RWPE2 (cell line): ENCODE measurements around the gene KRTAP9-1.
"Not testable (repeated sequence)": the region's sequence is repeated elsewhere in the genome, so short reads cannot be mapped to it uniquely, and the experiment has no call there.

Experiments
- ATAC-seq: fragments of 200-7000 bp; cut with Tn5 transposase; 3 replicates; pipeline ENCODE4 v1.9.1; 2021; ENCODE audit warnings: low read depth
- DNase-seq: peaks from one replicate; pipeline ENCODE4 v3.0.0-alpha.2; 2020; ENCODE audit warnings: low spot score
- H3K27ac ChIP-seq: fragments of 450-650 bp; 2 replicates; pipeline ENCODE4 v1.5.1; 2017; ENCODE audit warnings: mild to moderate bottlenecking; ENCODE audit not compliant: poor library complexity, severe bottlenecking
- H3K27me3 ChIP-seq: fragments of 250-450 bp; sonication (Bioruptor Pico); 2 replicates; pipeline ENCODE4 v1.5.1; 2021; ENCODE audit warnings: mild to moderate bottlenecking, moderate library complexity; ENCODE audit not compliant: insufficient read depth, poor library complexity, severe bottlenecking
- H3K36me3 ChIP-seq: fragments of 250-450 bp; sonication (Bioruptor Pico); 2 replicates; pipeline ENCODE4 v1.5.1; 2020; ENCODE audit warnings: low read depth, mild to moderate bottlenecking, moderate library complexity
- H3K4me1 ChIP-seq: fragments of 250-450 bp; sonication (Bioruptor Pico); 2 replicates; pipeline ENCODE4 v1.5.1; 2021; ENCODE audit warnings: mild to moderate bottlenecking, moderate library complexity; ENCODE audit not compliant: insufficient read depth, poor library complexity, severe bottlenecking
- H3K4me3 ChIP-seq: fragments of 250-450 bp; sonication (Bioruptor Pico); 2 replicates; pipeline ENCODE4 v1.5.1; 2021; ENCODE audit warnings: mild to moderate bottlenecking, moderate library complexity; ENCODE audit not compliant: severe bottlenecking
- H3K9me3 ChIP-seq: fragments of 250-450 bp; sonication (Bioruptor Pico); 2 replicates; pipeline ENCODE4 v1.5.1; 2021; ENCODE audit warnings: mild to moderate bottlenecking, moderate library complexity; ENCODE audit not compliant: severe bottlenecking
- CTCF ChIP-seq: fragments of 450-650 bp; IDR thresholded peaks from one replicate; pipeline ENCODE4 v1.5.1; 2017; ENCODE audit warnings: mild to moderate bottlenecking, moderate library complexity; ENCODE audit not compliant: poor library complexity, severe bottlenecking

KRTAP9-1 gene

GRCh38 chr17:41153856-41154255 lies 35.8 kb upstream of the KRTAP9-1 start:
- Histone ChIP-seq H3K4me1 (peaks cover 8% of the 10 kb centered on the region), H3K9me3 (no peaks in the 10 kb centered on the region), H3K4me3 (no peak overlapping the region), H3K27ac (no peak overlapping the region), H3K27me3 (no peaks in the 10 kb centered on the region), H3K36me3 (no peaks in the 10 kb centered on the region)
- TF ChIP-seq CTCF, result no peak
- DNase-seq (no peak), ATAC-seq (no peak)

- not testable (repeated sequence) for H3K27me3 ChIP-seq, DNase-seq, H3K4me3 ChIP-seq, ATAC-seq, H3K4me1 ChIP-seq, H3K27ac ChIP-seq, H3K36me3 ChIP-seq, H3K9me3 ChIP-seq
These were observed 29.5 kb upstream of the KRTAP9-1 start for GRCh38 chr17:41160190-41160589.

DNA sequence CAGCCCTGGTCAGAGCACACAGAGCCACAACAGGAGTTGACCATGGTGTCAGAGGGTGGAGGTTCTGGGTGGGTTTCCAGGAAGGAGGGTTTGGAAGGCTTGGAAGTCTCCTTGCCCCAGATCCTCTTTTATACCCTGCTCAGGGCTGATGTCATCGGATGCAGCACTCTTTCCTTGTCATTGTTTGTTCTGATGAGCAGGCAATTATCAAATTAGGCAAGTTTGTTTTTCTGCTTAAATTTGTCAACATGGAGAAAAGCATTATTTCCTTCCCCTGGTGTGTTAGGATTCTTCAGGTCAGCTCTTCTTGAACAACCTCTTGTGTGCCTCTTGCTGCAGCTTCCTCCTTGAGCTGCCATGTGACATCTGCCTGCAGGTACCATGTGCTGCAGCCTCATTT lies 29.0 kb upstream of the KRTAP9-1 start, which contains the start of gene KRTAP4-4:
Gene KRTAP4-4, minus strand, starts transcription at position 101 of the 400 bp plus-strand sequence. Its CDS starts 57 bp downstream, at position 44.
- no peaks in the 10 kb centered on the region for H3K27me3 ChIP-seq
- no peak within 1 kb of the TSS for H3K27ac ChIP-seq
- no peak within 1 kb of the TSS for H3K4me3 ChIP-seq
- no peak for TF ChIP-seq CTCF
- H3K36me3 ChIP-seq, result no peaks in the 10 kb centered on the region
- H3K9me3 ChIP-seq, result no peaks in the 10 kb centered on the region
- H3K4me1 ChIP-seq, result no peaks in the 10 kb centered on the region
- DNase-seq (no peak), ATAC-seq (no peak)

- Histone ChIP-seq H3K36me3 (no peaks in the 10 kb centered on the region), H3K9me3 (no peaks in the 10 kb centered on the region), H3K27me3 (no peaks in the 10 kb centered on the region), H3K27ac (no peak overlapping the region), H3K4me3 (no peak overlapping the region), H3K4me1 (no peaks in the 10 kb centered on the region)
- ATAC-seq (no peak), DNase-seq (no peak)
- TF ChIP-seq CTCF, result no peak
These were observed 25.9 kb upstream of the KRTAP9-1 start for GRCh38 chr17:41163828-41164227.

- no peak for DNase-seq
- ATAC-seq, result no peak
- H3K4me3 ChIP-seq, result no peak overlapping the region
- no peaks in the 10 kb centered on the region for H3K27me3 ChIP-seq
- H3K4me1 ChIP-seq, result no peaks in the 10 kb centered on the region
- no peaks in the 10 kb centered on the region for H3K9me3 ChIP-seq
- H3K27ac ChIP-seq, result no peak overlapping the region
- no peak for TF ChIP-seq CTCF
- no peaks in the 10 kb centered on the region for H3K36me3 ChIP-seq
These were observed 22.1 kb upstream of the KRTAP9-1 start for GRCh38 chr17:41167561-41167960.

- no peak for DNase-seq
These were observed 21.6 kb upstream of the KRTAP9-1 start, which contains the start of gene KRTAP4-3 for GRCh38 chr17:41168121-41168520. TSS of gene KRTAP4-3 (minus strand) at chr17:41168221. CDS start at chr17:41168172, 49 bp downstream.

More at GRCh38 chr17:41168121-41168520, 21.6 kb upstream of the KRTAP9-1 start, which contains the start of gene KRTAP4-3:
- Histone ChIP-seq H3K4me1 (no peaks in the 10 kb centered on the region), H3K9me3 (no peaks in the 10 kb centered on the region), H3K27me3 (no peaks in the 10 kb centered on the region), H3K27ac (no peak within 1 kb of the TSS), H3K36me3 (no peaks in the 10 kb centered on the region), H3K4me3 (no peak within 1 kb of the TSS)
- TF ChIP-seq CTCF, result no peak
- ATAC-seq, result no peak
